IPS-18a (cell line): ENCODE measurements around the gene DNM3.

ENCODE experiments used
- H3K27ac ChIP-seq: one replicate; pipeline ENCODE4 v1.5.1; 2013; ENCODE audit warnings: low read length
- H3K27me3 ChIP-seq: one replicate; pipeline ENCODE4 v1.6.1; 2013; ENCODE audit warnings: mild to moderate bottlenecking, low read length; ENCODE audit not compliant: control insufficient read depth, insufficient read depth
- H3K36me3 ChIP-seq: one replicate; pipeline ENCODE4 v1.6.1; 2013; ENCODE audit warnings: low read depth, low read length; ENCODE audit not compliant: control insufficient read depth
- H3K4me1 ChIP-seq: one replicate; pipeline ENCODE4 v1.6.1; 2013; ENCODE audit warnings: low read depth, low read length; ENCODE audit not compliant: control insufficient read depth
- H3K4me3 ChIP-seq: one replicate; pipeline ENCODE4 v1.5.1; 2013; ENCODE audit warnings: low read length
- H3K9ac ChIP-seq: one replicate; pipeline ENCODE4 v1.6.1; 2013; ENCODE audit warnings: mild to moderate bottlenecking, low read length, moderate library complexity
- H3K9me3 ChIP-seq: one replicate; pipeline ENCODE4 v1.6.1; 2013; ENCODE audit warnings: low read depth, low read length; ENCODE audit not compliant: control insufficient read depth

Gene DNM3

DNA sequence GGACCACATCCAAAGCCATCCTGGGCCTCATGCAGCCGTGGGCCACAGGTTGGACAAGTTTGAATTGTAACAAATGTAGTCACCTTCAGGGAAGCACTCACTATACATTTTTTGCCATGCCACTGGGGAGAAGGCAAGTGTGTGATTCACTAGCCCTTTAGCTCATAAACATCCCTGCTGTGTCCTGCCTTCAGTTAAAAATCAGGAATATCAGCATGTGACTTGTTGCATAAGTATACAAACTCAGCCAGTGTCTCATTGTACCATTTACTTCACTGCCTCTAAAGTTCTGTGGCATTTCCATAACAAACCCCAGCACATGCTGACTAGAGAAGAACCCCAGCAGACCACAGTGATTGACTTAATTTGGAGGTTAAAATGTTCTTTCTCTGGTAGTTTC is 437.2 kb downstream of the DNM3 start:
- Histone ChIP-seq H3K27me3 (peaks cover 34% of the 10 kb centered on the region), H3K4me1 (peaks cover 36% of the 10 kb centered on the region), H3K9ac (no peak overlapping the region), H3K9me3 (no peaks in the 10 kb centered on the region), H3K4me3 (peak overlapping the region; percentile 15), H3K36me3 (no peaks in the 10 kb centered on the region), H3K27ac (no peak overlapping the region)

GRCh38 chr1:172279939-172280636 is 438.8 kb downstream of the DNM3 start:
- Histone ChIP-seq H3K27ac (no peak overlapping the region), H3K4me1 (peaks cover 36% of the 10 kb centered on the region), H3K4me3 (no peak overlapping the region), H3K9me3 (no peaks in the 10 kb centered on the region), H3K9ac (no peak overlapping the region), H3K27me3 (peaks cover 34% of the 10 kb centered on the region), H3K36me3 (no peaks in the 10 kb centered on the region)

GRCh38 chr1:172283766-172284165 is 442.5 kb downstream of the DNM3 start:
- peaks cover 18% of the 10 kb centered on the region for H3K27me3 ChIP-seq
- H3K9ac ChIP-seq, result no peak overlapping the region
- no peaks in the 10 kb centered on the region for H3K9me3 ChIP-seq
- no peaks in the 10 kb centered on the region for H3K36me3 ChIP-seq
- no peak overlapping the region for H3K27ac ChIP-seq
- H3K4me1 ChIP-seq, result peaks cover 17% of the 10 kb centered on the region
- no peak overlapping the region for H3K4me3 ChIP-seq

DNA sequence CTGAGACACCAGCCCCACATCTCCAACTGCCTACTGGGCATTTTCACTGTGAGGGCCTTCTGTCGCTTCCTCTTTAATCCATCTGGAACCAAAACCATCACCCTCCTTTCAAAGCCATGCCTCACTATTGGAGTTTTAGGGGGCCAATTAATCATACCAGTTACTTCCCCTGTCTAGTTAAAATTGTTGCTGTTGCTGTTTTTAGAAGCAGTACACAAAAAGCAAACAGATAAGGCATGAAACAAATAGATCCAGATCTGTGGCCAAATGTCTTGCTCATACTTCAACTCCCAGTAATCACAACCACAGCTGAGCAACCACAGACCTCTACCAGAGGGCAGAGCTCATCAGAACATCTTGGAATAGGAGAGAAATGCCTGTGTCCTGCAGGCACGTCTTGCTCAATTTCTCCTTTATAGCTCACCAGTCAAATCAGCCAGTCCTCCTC is 445.4 kb downstream of the DNM3 start:
- no peak overlapping the region for H3K27ac ChIP-seq
- no peaks in the 10 kb centered on the region for H3K36me3 ChIP-seq
- H3K9ac ChIP-seq, result no peak overlapping the region
- H3K4me3 ChIP-seq, result no peak overlapping the region
- no peaks in the 10 kb centered on the region for H3K9me3 ChIP-seq
- no peaks in the 10 kb centered on the region for H3K4me1 ChIP-seq
- H3K27me3 ChIP-seq, result no peaks in the 10 kb centered on the region

DNA sequence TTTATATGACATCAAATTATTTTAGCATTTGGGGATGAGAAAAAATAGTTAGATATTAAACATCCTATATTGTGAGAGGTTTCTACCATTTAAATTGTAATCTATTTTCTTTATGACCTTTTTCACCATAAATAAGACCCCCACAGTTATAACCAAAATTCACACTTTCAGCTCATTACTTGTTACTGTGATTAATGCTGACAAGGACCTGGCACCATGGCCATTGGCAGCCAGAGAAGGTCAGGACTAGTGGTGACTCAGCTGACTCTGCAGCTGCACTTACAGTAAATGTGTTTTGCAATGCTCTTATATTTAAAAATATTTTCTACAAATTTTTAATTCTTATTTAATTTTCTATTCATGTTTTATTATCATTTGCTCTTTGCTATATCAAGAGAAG is 445.9 kb downstream of the DNM3 start:
- no peaks in the 10 kb centered on the region for H3K27me3 ChIP-seq
- H3K9ac ChIP-seq, result no peak overlapping the region
- no peak overlapping the region for H3K4me3 ChIP-seq
- no peaks in the 10 kb centered on the region for H3K9me3 ChIP-seq
- no peaks in the 10 kb centered on the region for H3K36me3 ChIP-seq
- H3K4me1 ChIP-seq, result no peaks in the 10 kb centered on the region
- no peak overlapping the region for H3K27ac ChIP-seq

DNA sequence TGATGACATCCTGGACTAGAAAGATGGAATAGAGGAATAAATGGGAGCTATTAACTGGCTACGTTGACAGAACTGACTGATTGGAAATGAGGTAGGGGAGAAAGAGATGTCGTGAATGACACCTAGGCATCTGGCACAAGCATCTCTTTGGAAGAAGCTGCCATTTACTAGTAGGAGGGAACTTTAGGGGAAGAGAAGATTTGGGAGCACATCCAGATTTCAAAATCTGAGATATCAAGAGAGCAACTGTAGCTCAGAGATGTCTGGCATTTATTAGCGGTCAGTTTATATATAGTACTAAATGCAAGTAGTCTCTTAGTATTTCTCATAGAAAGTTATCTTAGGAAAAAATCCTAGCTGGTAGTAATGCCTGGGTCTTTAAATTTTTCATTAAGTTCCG is 447.3 kb downstream of the DNM3 start:
- Histone ChIP-seq H3K27ac (no peak overlapping the region), H3K9ac (no peak overlapping the region), H3K4me3 (no peak overlapping the region), H3K27me3 (no peaks in the 10 kb centered on the region), H3K9me3 (no peaks in the 10 kb centered on the region), H3K4me1 (no peaks in the 10 kb centered on the region), H3K36me3 (no peaks in the 10 kb centered on the region)

DNA sequence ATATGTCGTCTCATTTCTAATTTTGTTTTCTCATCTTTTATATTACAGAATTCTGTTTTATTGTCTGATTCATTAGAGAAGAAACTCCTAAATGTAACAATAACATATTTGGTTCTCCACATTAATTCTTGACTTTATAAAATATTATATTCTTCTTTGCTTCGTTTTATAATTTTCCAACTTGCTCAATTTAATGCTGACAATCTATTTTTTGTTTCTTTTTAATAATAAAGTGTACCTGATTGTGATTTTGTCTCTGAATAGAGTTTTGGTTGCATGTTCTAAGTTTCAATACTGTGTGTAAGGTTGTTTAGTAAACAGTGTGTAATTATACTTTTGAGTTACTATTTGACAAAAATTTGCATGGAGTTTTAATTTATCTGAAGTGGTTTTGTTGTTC is 448.1 kb downstream of the DNM3 start:
- Histone ChIP-seq H3K4me3 (no peak overlapping the region), H3K36me3 (no peaks in the 10 kb centered on the region), H3K4me1 (no peaks in the 10 kb centered on the region), H3K27ac (no peak overlapping the region), H3K9me3 (no peaks in the 10 kb centered on the region), H3K9ac (no peak overlapping the region), H3K27me3 (no peaks in the 10 kb centered on the region)

DNA sequence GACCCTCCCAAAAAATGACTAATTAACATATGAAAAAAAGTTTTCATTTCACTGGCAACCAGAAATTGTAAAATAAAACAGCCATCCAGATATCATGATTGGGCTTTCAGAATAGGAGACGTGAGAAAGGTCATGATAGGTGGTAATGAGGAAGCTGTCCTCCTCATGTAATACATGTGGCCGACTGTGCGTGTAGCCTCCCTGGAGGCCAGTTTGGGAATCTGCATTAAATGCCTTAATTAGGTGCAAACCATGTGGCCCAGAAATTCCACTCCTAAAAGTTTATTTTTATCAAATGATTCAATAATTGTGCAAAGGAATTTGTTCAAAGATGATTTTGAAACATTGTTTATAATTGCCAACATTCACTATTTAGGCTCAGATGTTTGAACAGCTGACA is 451.5 kb downstream of the DNM3 start:
- Histone ChIP-seq H3K4me3 (no peak overlapping the region), H3K9ac (no peak overlapping the region), H3K9me3 (no peaks in the 10 kb centered on the region), H3K4me1 (no peaks in the 10 kb centered on the region), H3K36me3 (no peaks in the 10 kb centered on the region), H3K27ac (no peak overlapping the region), H3K27me3 (no peaks in the 10 kb centered on the region)

DNA sequence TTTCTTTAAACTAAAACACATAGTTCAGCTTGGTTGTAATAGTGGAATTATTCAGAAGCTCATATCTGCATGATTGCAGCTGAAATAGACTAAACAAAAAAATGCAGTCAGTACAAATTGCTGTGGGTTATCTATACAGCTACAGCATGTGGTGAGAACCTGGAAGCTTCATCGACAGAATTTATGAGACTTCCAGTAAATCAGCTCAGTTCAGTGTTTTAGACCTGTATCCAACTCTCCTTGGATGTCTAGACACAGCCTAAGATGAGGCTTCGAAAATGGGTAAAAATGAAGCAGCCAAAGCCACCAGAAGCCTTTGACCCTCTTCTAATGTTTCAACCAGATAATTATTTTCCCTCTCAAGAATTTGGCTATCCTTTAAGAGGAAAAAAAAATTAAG is 452.1 kb downstream of the DNM3 start:
- no peak overlapping the region for H3K9ac ChIP-seq
- no peak overlapping the region for H3K27ac ChIP-seq
- no peaks in the 10 kb centered on the region for H3K36me3 ChIP-seq
- no peak overlapping the region for H3K4me3 ChIP-seq
- no peaks in the 10 kb centered on the region for H3K27me3 ChIP-seq
- no peaks in the 10 kb centered on the region for H3K4me1 ChIP-seq
- no peaks in the 10 kb centered on the region for H3K9me3 ChIP-seq

GRCh38 chr1:172298141-172298540 is 456.8 kb downstream of the DNM3 start:
- H3K36me3 ChIP-seq, result no peaks in the 10 kb centered on the region
- no peak overlapping the region for H3K9ac ChIP-seq
- H3K4me1 ChIP-seq, result no peaks in the 10 kb centered on the region
- H3K9me3 ChIP-seq, result no peaks in the 10 kb centered on the region
- no peak overlapping the region for H3K27ac ChIP-seq
- H3K4me3 ChIP-seq, result no peak overlapping the region
- H3K27me3 ChIP-seq, result no peaks in the 10 kb centered on the region

DNA sequence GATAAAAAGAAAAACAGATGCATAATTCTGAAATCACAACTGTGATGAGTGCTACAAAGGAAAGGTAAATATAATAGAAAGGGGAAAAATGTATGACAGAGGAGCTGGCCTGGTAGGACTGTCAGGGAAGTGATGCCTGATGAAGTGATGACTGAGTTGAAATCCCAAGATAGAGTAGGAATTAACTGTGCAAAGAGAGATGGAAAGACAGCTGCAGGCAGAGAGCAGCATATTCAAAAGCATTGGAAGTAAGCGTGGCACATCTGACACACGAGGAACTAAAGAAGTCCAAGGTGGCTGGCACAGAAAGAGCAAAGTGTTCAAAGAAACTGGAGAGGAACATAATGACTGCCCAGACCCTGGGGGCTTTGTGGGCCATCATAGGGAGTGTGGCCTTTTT is 457.6 kb downstream of the DNM3 start:
- Histone ChIP-seq H3K27me3 (no peaks in the 10 kb centered on the region), H3K4me3 (no peak overlapping the region), H3K9ac (no peak overlapping the region), H3K9me3 (no peaks in the 10 kb centered on the region), H3K4me1 (no peaks in the 10 kb centered on the region), H3K27ac (no peak overlapping the region), H3K36me3 (no peaks in the 10 kb centered on the region)

DNA sequence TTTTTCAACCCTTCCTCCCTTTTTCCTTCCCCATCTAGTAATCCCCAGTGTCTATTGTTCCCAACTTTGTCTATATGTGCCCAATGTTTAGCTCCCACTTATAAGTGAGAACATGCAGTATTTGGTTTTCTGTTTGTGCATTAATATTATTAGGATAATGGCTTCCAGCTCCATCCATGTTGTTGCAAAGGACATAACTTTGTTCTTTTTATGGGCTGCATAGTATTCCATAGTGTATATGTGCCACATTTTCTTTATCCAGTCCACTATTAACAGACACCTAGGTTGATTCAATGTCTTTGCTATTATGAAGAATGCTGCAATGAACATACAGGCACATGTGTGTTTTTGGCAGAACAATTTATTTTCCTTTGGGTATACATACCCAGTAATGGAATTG is 458.2 kb downstream of the DNM3 start:
- Histone ChIP-seq H3K9ac (no peak overlapping the region), H3K36me3 (no peaks in the 10 kb centered on the region), H3K4me3 (no peak overlapping the region), H3K4me1 (no peaks in the 10 kb centered on the region), H3K27me3 (no peaks in the 10 kb centered on the region), H3K27ac (no peak overlapping the region), H3K9me3 (no peaks in the 10 kb centered on the region)
